Measurements from ENCODE around the gene SPATA20. TPM values are rescaled to one million over a fixed set of nuclear protein-coding genes. Genes with fewer than 3 reads are reported as not detected.

Gene SPATA20
- total RNA-seq, 2 donors from 2014 or later = 9.1 to 12.7 TPM

- Mint-ChIP-seq H3K4me1 (peaks cover 8% of the 10 kb centered on the region), H3K27ac (no peak overlapping the region), H3K27me3 (peaks cover 13% of the 10 kb centered on the region), H3K9me3 (no peaks in the 10 kb centered on the region), H3K36me3 (ENCODE audit: low read depth) (no peaks in the 10 kb centered on the region), H3K4me3 (peak overlapping the region; percentile 78)
- no peak for ATAC-seq (replicated peaks)
These were observed 6.2 kb upstream of the SPATA20 start for GRCh38 chr17:50540560-50541401.

GRCh38 chr17:50541402-50541715 lies 5.6 kb upstream of the SPATA20 start:
- ATAC-seq (replicated peaks) = no peak
- Mint-ChIP-seq H3K4me1 (peaks cover 8% of the 10 kb centered on the region), H3K27ac (no peak overlapping the region), H3K27me3 (peaks cover 13% of the 10 kb centered on the region), H3K4me3 (peak overlapping the region; percentile 78), H3K36me3 (ENCODE audit: low read depth) (no peaks in the 10 kb centered on the region), H3K9me3 (no peaks in the 10 kb centered on the region)

- Mint-ChIP-seq H3K27ac (no peak overlapping the region), H3K36me3 (ENCODE audit: low read depth) (no peaks in the 10 kb centered on the region), H3K4me3 (peak overlapping the region; percentile 78), H3K9me3 (no peaks in the 10 kb centered on the region), H3K27me3 (peaks cover 13% of the 10 kb centered on the region), H3K4me1 (peaks cover 8% of the 10 kb centered on the region)
- ATAC-seq (replicated peaks) = peak; percentile 87
These were observed 5.0 kb upstream of the SPATA20 start for GRCh38 chr17:50541716-50542688.

- Mint-ChIP-seq H3K4me1 (peaks cover 8% of the 10 kb centered on the region), H3K27me3 (peaks cover 13% of the 10 kb centered on the region), H3K4me3 (peak overlapping the region; percentile 78), H3K9me3 (no peaks in the 10 kb centered on the region), H3K36me3 (ENCODE audit: low read depth) (no peaks in the 10 kb centered on the region), H3K27ac (no peak overlapping the region)
- no peak for ATAC-seq (replicated peaks)
These were observed 3.9 kb upstream of the SPATA20 start for GRCh38 chr17:50542795-50543774.

GRCh38 chr17:50544516-50544915 lies 2.5 kb upstream of the SPATA20 start:
- Mint-ChIP-seq H3K4me3 (no peak overlapping the region), H3K27ac (no peak overlapping the region), H3K27me3 (peaks cover 13% of the 10 kb centered on the region), H3K4me1 (peaks cover 8% of the 10 kb centered on the region), H3K9me3 (no peaks in the 10 kb centered on the region), H3K36me3 (ENCODE audit: low read depth) (no peaks in the 10 kb centered on the region)
- ATAC-seq (replicated peaks) = no peak

GRCh38 chr17:50545311-50545710 lies 1.7 kb upstream of the SPATA20 start:
- H3K9me3 Mint-ChIP-seq = no peaks in the 10 kb centered on the region
- H3K4me3 Mint-ChIP-seq = no peak overlapping the region
- H3K4me1 Mint-ChIP-seq = peaks cover 8% of the 10 kb centered on the region
- H3K27me3 Mint-ChIP-seq = peaks cover 13% of the 10 kb centered on the region
- no peak overlapping the region for H3K27ac Mint-ChIP-seq
- no peak for ATAC-seq (replicated peaks)
- no peaks in the 10 kb centered on the region for H3K36me3 Mint-ChIP-seq (ENCODE audit: low read depth)

- peak overlapping the region; percentile 71 for H3K4me3 Mint-ChIP-seq
- no peak overlapping the region for H3K27ac Mint-ChIP-seq
- peaks cover 6% of the 10 kb centered on the region for H3K4me1 Mint-ChIP-seq
- peaks cover 13% of the 10 kb centered on the region for H3K27me3 Mint-ChIP-seq
- no peak for ATAC-seq (replicated peaks)
- H3K9me3 Mint-ChIP-seq = no peaks in the 10 kb centered on the region
- no peaks in the 10 kb centered on the region for H3K36me3 Mint-ChIP-seq (ENCODE audit: low read depth)
These were observed 306 bp upstream of the SPATA20 start for GRCh38 chr17:50546701-50547034.

- Mint-ChIP-seq H3K27me3 (peaks cover 13% of the 10 kb centered on the region), H3K9me3 (no peaks in the 10 kb centered on the region), H3K36me3 (ENCODE audit: low read depth) (no peaks in the 10 kb centered on the region), H3K4me1 (no peaks in the 10 kb centered on the region), H3K4me3 (peak overlapping the region; percentile 71), H3K27ac (peak overlapping the region; percentile 66)
- no peak for ATAC-seq (replicated peaks)
These were observed 736 bp downstream of the SPATA20 start for GRCh38 chr17:50547736-50548083.

GRCh38 chr17:50548831-50549230 lies 1.9 kb downstream of the SPATA20 start:
- H3K4me1 Mint-ChIP-seq = no peaks in the 10 kb centered on the region
- H3K36me3 Mint-ChIP-seq (ENCODE audit: low read depth) = no peaks in the 10 kb centered on the region
- peaks cover 13% of the 10 kb centered on the region for H3K27me3 Mint-ChIP-seq
- no peak for ATAC-seq (replicated peaks)
- no peak overlapping the region for H3K4me3 Mint-ChIP-seq
- H3K9me3 Mint-ChIP-seq = no peaks in the 10 kb centered on the region
- H3K27ac Mint-ChIP-seq = no peak overlapping the region

GRCh38 chr17:50549256-50549941 lies 2.4 kb downstream of the SPATA20 start:
- Mint-ChIP-seq H3K36me3 (ENCODE audit: low read depth) (no peaks in the 10 kb centered on the region), H3K27me3 (peaks cover 8% of the 10 kb centered on the region), H3K27ac (no peak overlapping the region), H3K9me3 (no peaks in the 10 kb centered on the region), H3K4me1 (peaks cover under 1% of the 10 kb centered on the region), H3K4me3 (no peak overlapping the region)
- ATAC-seq (replicated peaks) = no peak

- peaks cover 5% of the 10 kb centered on the region for H3K27me3 Mint-ChIP-seq
- H3K36me3 Mint-ChIP-seq (ENCODE audit: low read depth) = no peaks in the 10 kb centered on the region
- H3K4me1 Mint-ChIP-seq = peaks cover 6% of the 10 kb centered on the region
- no peak overlapping the region for H3K4me3 Mint-ChIP-seq
- no peak for ATAC-seq (replicated peaks)
- no peaks in the 10 kb centered on the region for H3K9me3 Mint-ChIP-seq
- H3K27ac Mint-ChIP-seq = no peak overlapping the region
These were observed 3.0 kb downstream of the SPATA20 start for GRCh38 chr17:50549969-50550368.

GRCh38 chr17:50550661-50551432 lies 3.9 kb downstream of the SPATA20 start:
- H3K4me3 Mint-ChIP-seq = no peak overlapping the region
- H3K27ac Mint-ChIP-seq = no peak overlapping the region
- H3K27me3 Mint-ChIP-seq = no peaks in the 10 kb centered on the region
- H3K9me3 Mint-ChIP-seq = no peaks in the 10 kb centered on the region
- H3K36me3 Mint-ChIP-seq (ENCODE audit: low read depth) = no peaks in the 10 kb centered on the region
- H3K4me1 Mint-ChIP-seq = peaks cover 6% of the 10 kb centered on the region
- no peak for ATAC-seq (replicated peaks)

GRCh38 chr17:50551433-50551815 lies 4.5 kb downstream of the SPATA20 start:
- ATAC-seq (replicated peaks) = no peak
- Mint-ChIP-seq H3K4me3 (no peak overlapping the region), H3K27ac (no peak overlapping the region), H3K4me1 (peaks cover 6% of the 10 kb centered on the region), H3K36me3 (ENCODE audit: low read depth) (no peaks in the 10 kb centered on the region), H3K27me3 (no peaks in the 10 kb centered on the region), H3K9me3 (no peaks in the 10 kb centered on the region)

Data from activated T-helper 17 cell treated with anti-CD3 and anti-CD28 coated beads, Interleukin-2, amount 50 U/mL, for 72 hours (primary cell).